Spleen (tissue), 7 donors: ENCODE data around the gene ATP10D.

ENCODE experiments used
- CTCF ChIP-seq, 11 experiments: fragments of 200-600 bp in 7 of 11; fragments of 450-650 bp in 4 of 11; sonication (generic) in 4 of 11; IDR thresholded peaks in 8 of 11; conservative IDR thresholded peaks in 3 of 11; 1 replicate in 7 of 11; 2 replicates in 4 of 11; pipeline versions ENCODE4 v1.4.0 to v1.8.0; 2016 to 2021; ENCODE audit warnings: antibody characterized with exemption in 11 of 11, inconsistent platforms in 4 of 11, mild to moderate bottlenecking in 1 of 11
- POLR2A ChIP-seq, 3 donors: fragments of 450-650 bp; IDR thresholded peaks; one replicate each; pipeline ENCODE4 v1.5.1; 2017; ENCODE audit warnings: antibody characterized with exemption in 3 of 3, mild to moderate bottlenecking in 1 of 3
- donor health status: DM: no; HTN: no; CAD: no; lungs with moderate emphysema.
- donor health status: DM: no; HTN: no; CAD: no.
- donor health status: DM: no; HTN: no; CAD: no.

- TF ChIP-seq POLR2A (IDR thresholded peaks at IDR 0.05) (no peak), CTCF (IDR thresholded peaks at IDR 0.05 in 8 of 11, conservative IDR thresholded peaks at IDR 0.05 in 3 of 11) (no peak)
Measured at GRCh38 chr4:47617607-47618006, 132.5 kb downstream of the ATP10D start.
